ENCODE results near the gene SLC6A1. TPM values are rescaled to one million over a fixed set of nuclear protein-coding genes. Genes with fewer than 3 reads are reported as not detected.
A peak's percentile ranks its signal among the peaks of the same experiment; 100 is the strongest.
"Not testable (repeated sequence)": the region's sequence is repeated elsewhere in the genome, so short reads cannot be mapped to it uniquely, and the experiment has no call there.

SLC6A1 gene
- polyA plus RNA-seq, 1 donor = 1.3 TPM

- H3K9me3 ChIP-seq (ENCODE audit: control insufficient read depth, low read depth, low read length) = peaks cover 4% of the 10 kb centered on the region
- no peak overlapping the region for H3K4me3 ChIP-seq (ENCODE audit: low read length)
- H3K36me3 ChIP-seq (ENCODE audit: control insufficient read depth, insufficient read depth, low read length) = no peaks in the 10 kb centered on the region
- no peak overlapping the region for H3K27ac ChIP-seq (ENCODE audit: low read length)
- no peaks in the 10 kb centered on the region for H3K4me1 ChIP-seq (ENCODE audit: control insufficient read depth, insufficient read depth, low read length)
- peaks cover 13% of the 10 kb centered on the region for H3K27me3 ChIP-seq (ENCODE audit: control insufficient read depth, insufficient read depth, low read length)
- DNase-seq = no peak
Observed at GRCh38 chr3:11059799-11060115, 67.2 kb downstream of the SLC6A1 start.

DNA sequence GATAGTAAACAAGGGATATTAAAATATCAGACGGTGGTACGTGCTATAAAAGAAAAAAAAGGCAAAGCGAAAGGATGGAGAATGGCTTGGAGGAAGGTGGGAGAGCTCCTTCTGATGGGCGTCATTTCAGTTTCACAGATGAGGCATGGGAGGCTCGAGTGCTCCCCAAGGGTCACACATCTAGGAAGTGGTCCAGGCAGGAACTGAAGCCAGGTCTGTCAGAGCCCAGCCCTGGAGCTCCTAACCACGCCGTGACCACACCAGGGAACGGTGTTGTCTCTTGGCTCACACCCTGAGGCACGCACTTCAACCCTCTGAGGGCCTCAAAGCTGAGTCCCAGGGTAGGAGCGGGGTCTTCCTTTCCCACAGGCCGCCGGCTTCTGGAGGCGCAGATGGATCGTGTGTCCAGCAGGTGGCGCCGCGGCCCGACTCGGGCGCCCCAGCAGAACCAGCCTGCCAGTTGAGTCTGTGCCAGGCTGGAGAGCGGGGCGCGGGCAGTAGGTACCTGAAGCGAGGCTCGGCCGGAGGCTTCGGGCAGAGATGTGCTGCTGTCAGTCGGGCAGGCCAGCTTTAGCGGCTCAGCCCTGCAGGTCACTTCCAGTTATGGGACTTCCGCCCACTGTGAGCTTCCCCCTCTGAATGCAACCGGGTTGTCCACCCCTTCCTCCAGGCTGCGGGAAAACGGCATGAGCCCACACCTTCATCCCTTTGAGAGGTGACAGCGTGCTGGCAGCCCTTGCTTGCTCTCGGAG lies 68.1 kb downstream of the SLC6A1 start:
- H3K27ac ChIP-seq (ENCODE audit: low read length) = no peak overlapping the region
- H3K27me3 ChIP-seq (ENCODE audit: control insufficient read depth, insufficient read depth, low read length) = peaks cover 13% of the 10 kb centered on the region
- no peaks in the 10 kb centered on the region for H3K4me1 ChIP-seq (ENCODE audit: control insufficient read depth, insufficient read depth, low read length)
- H3K4me3 ChIP-seq (ENCODE audit: low read length) = no peak overlapping the region
- H3K36me3 ChIP-seq (ENCODE audit: control insufficient read depth, insufficient read depth, low read length) = no peaks in the 10 kb centered on the region
- 75% methylated on average over 3 of the region's 35 CpGs for WGBS (ENCODE audit: insufficient coverage, low lambda C conversion rate)
- peak; percentile 15 to 16 for DNase-seq
- H3K9me3 ChIP-seq (ENCODE audit: control insufficient read depth, low read depth, low read length) = peaks cover 4% of the 10 kb centered on the region

DNA sequence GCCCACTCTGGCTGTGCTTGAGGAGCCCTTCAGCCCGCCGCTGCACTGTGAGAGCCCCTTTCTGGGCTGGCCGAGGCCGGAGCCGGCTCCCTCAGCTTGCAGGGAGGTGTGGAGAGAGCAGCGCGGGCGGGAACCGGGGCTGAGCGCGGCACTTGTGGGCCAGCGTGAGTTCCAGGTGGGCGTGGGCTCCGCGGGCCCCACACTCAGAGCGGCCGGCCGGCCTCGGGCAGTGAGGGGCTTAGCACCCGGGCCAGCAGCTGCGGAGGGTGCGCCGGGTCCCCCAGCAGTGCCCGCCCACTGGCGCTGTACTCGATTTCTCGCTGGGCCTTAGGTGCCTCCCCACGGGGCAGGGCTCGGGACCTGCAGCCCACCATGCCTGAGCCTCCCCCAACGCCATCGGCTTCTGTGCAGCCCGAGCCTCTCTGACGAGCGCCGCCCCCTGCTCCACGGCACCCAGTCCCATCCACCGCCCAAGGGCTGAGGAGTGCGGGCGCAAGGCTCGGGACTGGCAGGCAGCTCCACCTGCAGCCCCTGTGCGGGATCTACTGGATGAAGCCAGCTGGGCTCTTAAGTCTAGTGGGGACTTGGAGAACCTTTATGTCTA lies 68.8 kb downstream of the SLC6A1 start:
- not testable (repeated sequence) for DNase-seq; H3K27ac ChIP-seq (ENCODE audit: low read length); H3K4me3 ChIP-seq (ENCODE audit: low read length); H3K36me3 ChIP-seq (ENCODE audit: control insufficient read depth, insufficient read depth, low read length); H3K9me3 ChIP-seq (ENCODE audit: control insufficient read depth, low read depth, low read length); H3K4me1 ChIP-seq (ENCODE audit: control insufficient read depth, insufficient read depth, low read length)
- H3K27me3 ChIP-seq (ENCODE audit: control insufficient read depth, insufficient read depth, low read length) = peaks cover 13% of the 10 kb centered on the region
- WGBS (ENCODE audit: insufficient coverage, low lambda C conversion rate) = no CpG with 5 or more reads among the region's 41 CpGs

DNA sequence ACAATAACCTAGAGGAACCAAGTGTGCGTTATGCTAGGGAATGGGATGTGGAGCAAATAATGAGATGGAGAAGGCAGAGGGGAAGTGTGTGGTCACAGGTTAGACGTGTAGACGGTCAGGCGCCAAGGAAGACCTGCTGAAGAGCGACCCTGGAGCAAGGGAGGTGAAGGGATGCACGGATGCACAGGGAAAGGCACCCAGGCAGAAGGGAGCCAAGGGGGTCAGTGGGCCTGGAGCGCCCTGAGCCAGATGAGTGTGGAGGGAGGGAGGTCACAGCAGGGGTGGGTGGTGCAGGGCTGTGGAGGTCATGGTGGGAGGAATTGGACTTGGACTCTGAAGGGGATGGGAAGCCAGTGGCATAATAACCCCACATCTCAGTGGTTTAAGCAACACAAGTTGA lies 70.2 kb downstream of the SLC6A1 start:
- 93% methylated on average over 3 of the region's 7 CpGs for WGBS (ENCODE audit: insufficient coverage, low lambda C conversion rate)
- Histone ChIP-seq H3K4me3 (ENCODE audit: low read length) (no peak overlapping the region), H3K4me1 (ENCODE audit: control insufficient read depth, insufficient read depth, low read length) (no peaks in the 10 kb centered on the region), H3K36me3 (ENCODE audit: control insufficient read depth, insufficient read depth, low read length) (no peaks in the 10 kb centered on the region), H3K27me3 (ENCODE audit: control insufficient read depth, insufficient read depth, low read length) (peaks cover 13% of the 10 kb centered on the region), H3K9me3 (ENCODE audit: control insufficient read depth, low read depth, low read length) (peaks cover 4% of the 10 kb centered on the region), H3K27ac (ENCODE audit: low read length) (no peak overlapping the region)
- DNase-seq = no peak

DNA sequence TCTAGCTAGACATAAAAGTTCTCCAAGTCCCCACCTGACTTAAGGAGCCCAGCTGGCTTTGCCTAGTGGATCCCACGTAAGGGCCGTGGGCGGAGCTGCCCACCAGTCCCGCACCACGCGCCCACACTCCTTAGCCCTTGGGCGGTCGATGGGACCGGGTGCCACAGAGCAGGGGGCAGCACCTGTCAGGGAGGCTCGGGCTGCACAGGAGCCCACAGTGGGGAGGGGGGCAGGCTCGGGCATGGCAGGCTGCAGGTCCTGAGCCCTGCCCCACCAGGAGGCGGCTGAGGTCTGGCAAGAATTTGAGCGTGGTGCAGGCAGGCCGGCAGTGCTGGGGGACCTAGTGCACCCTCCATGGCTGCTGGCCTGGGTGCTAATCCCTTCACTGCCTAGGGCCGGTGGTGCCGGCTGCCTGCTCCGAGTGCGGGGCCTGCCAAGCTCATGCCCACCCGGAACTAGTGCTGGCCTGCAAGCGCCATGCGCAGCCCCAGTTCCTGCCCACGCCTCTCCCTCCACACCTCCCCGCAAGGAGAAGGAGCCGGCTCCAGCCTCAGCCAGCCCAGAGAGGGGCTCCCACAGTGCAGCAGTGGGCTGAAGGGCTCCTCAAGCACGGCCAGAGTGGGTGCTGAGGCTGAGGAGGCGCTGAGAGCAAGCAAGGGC lies 78.7 kb downstream of the SLC6A1 start:
- Histone ChIP-seq H3K27ac (ENCODE audit: low read length) (no peak overlapping the region), H3K4me3 (ENCODE audit: low read length) (no peak overlapping the region), H3K36me3 (ENCODE audit: control insufficient read depth, insufficient read depth, low read length) (no peaks in the 10 kb centered on the region), H3K9me3 (ENCODE audit: control insufficient read depth, low read depth, low read length) (peaks cover 6% of the 10 kb centered on the region), H3K27me3 (ENCODE audit: control insufficient read depth, insufficient read depth, low read length) (no peaks in the 10 kb centered on the region), H3K4me1 (ENCODE audit: control insufficient read depth, insufficient read depth, low read length) (no peaks in the 10 kb centered on the region)
- no peak for DNase-seq
- no CpG with 5 or more reads among the region's 26 CpGs for WGBS (ENCODE audit: insufficient coverage, low lambda C conversion rate)

DNA sequence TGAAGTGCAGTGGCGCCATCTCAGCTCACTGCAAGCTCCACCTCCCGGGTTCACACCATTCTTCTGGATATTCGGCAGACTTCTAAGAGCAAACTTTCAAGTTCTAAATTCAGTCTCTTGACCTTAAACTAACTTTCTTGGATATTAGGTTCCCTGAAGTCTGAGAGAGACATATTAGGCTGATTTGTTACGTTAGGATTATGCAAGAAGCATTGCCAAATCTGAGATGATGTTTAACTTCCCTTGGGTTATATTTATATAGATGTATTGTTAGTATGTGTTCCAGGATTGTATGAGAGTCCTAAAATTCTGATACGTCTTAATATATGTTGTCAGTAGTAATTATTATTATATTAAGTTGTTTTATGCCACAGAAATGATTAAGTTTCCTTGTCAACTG lies 80.1 kb downstream of the SLC6A1 start:
- Histone ChIP-seq H3K4me1 (ENCODE audit: control insufficient read depth, insufficient read depth, low read length) (no peaks in the 10 kb centered on the region), H3K27me3 (ENCODE audit: control insufficient read depth, insufficient read depth, low read length) (no peaks in the 10 kb centered on the region), H3K27ac (ENCODE audit: low read length) (no peak overlapping the region), H3K9me3 (ENCODE audit: control insufficient read depth, low read depth, low read length) (peaks cover 6% of the 10 kb centered on the region), H3K36me3 (ENCODE audit: control insufficient read depth, insufficient read depth, low read length) (no peaks in the 10 kb centered on the region), H3K4me3 (ENCODE audit: low read length) (no peak overlapping the region)
- no peak for DNase-seq
- 85% methylated on average over 2 of the region's 5 CpGs for WGBS (ENCODE audit: insufficient coverage, low lambda C conversion rate)

DNA sequence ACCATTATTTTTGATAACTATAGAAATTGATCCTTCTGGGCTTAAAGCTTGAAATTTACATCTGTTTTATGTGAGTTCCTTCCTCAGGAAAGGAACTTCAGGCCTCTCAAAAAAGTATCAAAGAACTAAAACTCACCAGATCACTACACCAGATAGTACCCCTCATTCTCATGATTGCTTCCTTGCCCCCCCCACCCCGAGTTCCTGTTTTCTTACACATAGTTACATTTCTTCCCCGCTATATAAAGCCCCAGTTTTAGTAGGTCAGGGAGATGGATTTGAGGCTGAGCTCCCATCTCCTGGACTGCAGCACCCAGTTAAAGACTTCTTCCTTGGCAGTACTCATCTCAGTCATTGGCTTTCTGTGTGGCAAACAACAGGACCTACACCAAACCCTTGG lies 81.5 kb downstream of the SLC6A1 start:
- no peaks in the 10 kb centered on the region for H3K36me3 ChIP-seq (ENCODE audit: control insufficient read depth, insufficient read depth, low read length)
- no peaks in the 10 kb centered on the region for H3K4me1 ChIP-seq (ENCODE audit: control insufficient read depth, insufficient read depth, low read length)
- H3K27ac ChIP-seq (ENCODE audit: low read length) = no peak overlapping the region
- no peak overlapping the region for H3K4me3 ChIP-seq (ENCODE audit: low read length)
- H3K27me3 ChIP-seq (ENCODE audit: control insufficient read depth, insufficient read depth, low read length) = no peaks in the 10 kb centered on the region
- H3K9me3 ChIP-seq (ENCODE audit: control insufficient read depth, low read depth, low read length) = peaks cover 6% of the 10 kb centered on the region
- DNase-seq = no peak
- 33% methylated on average over 1 of the region's 2 CpGs for WGBS (ENCODE audit: insufficient coverage, low lambda C conversion rate)

DNA sequence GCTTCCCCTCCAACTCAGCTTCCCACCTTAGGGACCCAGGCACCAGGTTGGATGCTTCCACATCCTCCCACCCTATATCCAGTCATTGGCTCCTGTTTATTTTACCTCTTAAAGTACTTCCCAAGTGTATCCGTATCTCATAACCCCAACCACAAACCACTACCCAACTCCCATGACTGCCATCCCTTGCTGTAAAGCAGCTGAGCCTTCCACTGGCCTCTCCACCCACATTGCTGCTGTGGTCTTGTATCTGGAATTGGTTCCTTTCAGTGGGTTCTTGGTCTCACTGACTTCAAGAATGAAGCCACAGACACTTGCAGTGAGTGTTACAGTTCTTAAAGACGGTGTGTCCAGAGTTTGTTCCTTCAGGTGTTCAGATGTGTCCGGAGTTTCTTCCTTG lies 81.9 kb downstream of the SLC6A1 start:
- no CpG with 5 or more reads among the region's 3 CpGs for WGBS (ENCODE audit: insufficient coverage, low lambda C conversion rate)
- DNase-seq = no peak
- no peaks in the 10 kb centered on the region for H3K36me3 ChIP-seq (ENCODE audit: control insufficient read depth, insufficient read depth, low read length)
- H3K4me1 ChIP-seq (ENCODE audit: control insufficient read depth, insufficient read depth, low read length) = no peaks in the 10 kb centered on the region
- H3K27ac ChIP-seq (ENCODE audit: low read length) = no peak overlapping the region
- H3K9me3 ChIP-seq (ENCODE audit: control insufficient read depth, low read depth, low read length) = peaks cover 6% of the 10 kb centered on the region
- no peak overlapping the region for H3K4me3 ChIP-seq (ENCODE audit: low read length)
- H3K27me3 ChIP-seq (ENCODE audit: control insufficient read depth, insufficient read depth, low read length) = no peaks in the 10 kb centered on the region

GRCh38 chr3:11075122-11075521 lies 82.6 kb downstream of the SLC6A1 start:
- not testable (repeated sequence) for H3K27ac ChIP-seq (ENCODE audit: low read length); H3K36me3 ChIP-seq (ENCODE audit: control insufficient read depth, insufficient read depth, low read length); H3K4me1 ChIP-seq (ENCODE audit: control insufficient read depth, insufficient read depth, low read length); H3K4me3 ChIP-seq (ENCODE audit: low read length); H3K9me3 ChIP-seq (ENCODE audit: control insufficient read depth, low read depth, low read length); DNase-seq; H3K27me3 ChIP-seq (ENCODE audit: control insufficient read depth, insufficient read depth, low read length)
- WGBS (ENCODE audit: insufficient coverage, low lambda C conversion rate) = no CpG with 5 or more reads among the region's 2 CpGs

DNA sequence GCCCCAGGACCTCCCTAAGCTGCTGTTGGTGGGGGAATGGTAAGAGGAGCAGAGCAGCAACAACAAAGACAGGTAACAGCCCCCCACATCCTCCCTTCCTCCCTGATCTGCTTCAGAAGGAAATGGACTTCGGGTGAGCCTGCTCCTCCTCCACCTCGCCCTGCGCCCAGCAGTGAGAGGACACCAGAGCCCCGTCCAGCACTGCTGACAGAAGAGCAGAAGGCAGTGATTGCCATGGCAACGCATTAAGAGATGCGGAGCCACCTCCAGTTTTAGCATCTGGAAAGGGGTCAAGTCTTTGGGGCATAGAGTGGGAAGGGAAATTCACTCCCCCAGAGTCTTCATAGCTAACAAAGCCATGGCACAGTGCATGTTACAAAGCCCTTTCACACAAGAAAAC lies 84.2 kb downstream of the SLC6A1 start:
- H3K9me3 ChIP-seq (ENCODE audit: control insufficient read depth, low read depth, low read length) = no peaks in the 10 kb centered on the region
- peaks cover 3% of the 10 kb centered on the region for H3K27me3 ChIP-seq (ENCODE audit: control insufficient read depth, insufficient read depth, low read length)
- H3K4me3 ChIP-seq (ENCODE audit: low read length) = no peak overlapping the region
- no peak overlapping the region for H3K27ac ChIP-seq (ENCODE audit: low read length)
- H3K4me1 ChIP-seq (ENCODE audit: control insufficient read depth, insufficient read depth, low read length) = no peaks in the 10 kb centered on the region
- WGBS (ENCODE audit: insufficient coverage, low lambda C conversion rate) = no CpG with 5 or more reads among the region's 6 CpGs
- no peaks in the 10 kb centered on the region for H3K36me3 ChIP-seq (ENCODE audit: control insufficient read depth, insufficient read depth, low read length)
- no peak for DNase-seq

DNA sequence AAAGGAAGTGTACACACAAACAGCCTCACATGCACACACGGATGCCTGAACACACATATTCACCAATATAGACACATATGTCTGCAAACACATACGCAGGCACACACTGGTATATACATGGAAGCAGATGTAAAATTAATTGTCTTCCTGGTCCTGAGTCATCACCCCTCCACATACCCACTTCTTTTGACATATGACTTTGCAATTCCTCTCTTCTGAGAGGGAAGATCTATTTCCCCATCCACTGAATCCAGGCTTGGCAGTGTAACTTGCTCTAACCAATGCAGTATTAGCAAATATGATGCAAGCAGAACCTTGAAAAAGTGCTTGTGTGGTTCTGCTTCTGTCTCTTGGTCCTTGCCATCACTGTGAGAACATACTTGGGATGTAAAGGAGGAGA lies 84.9 kb downstream of the SLC6A1 start:
- H3K27me3 ChIP-seq (ENCODE audit: control insufficient read depth, insufficient read depth, low read length) = peaks cover 5% of the 10 kb centered on the region
- no peak overlapping the region for H3K27ac ChIP-seq (ENCODE audit: low read length)
- DNase-seq = no peak
- no peaks in the 10 kb centered on the region for H3K36me3 ChIP-seq (ENCODE audit: control insufficient read depth, insufficient read depth, low read length)
- no peak overlapping the region for H3K4me3 ChIP-seq (ENCODE audit: low read length)
- no CpG with 5 or more reads among the region's 2 CpGs for WGBS (ENCODE audit: insufficient coverage, low lambda C conversion rate)
- no peaks in the 10 kb centered on the region for H3K4me1 ChIP-seq (ENCODE audit: control insufficient read depth, insufficient read depth, low read length)
- no peaks in the 10 kb centered on the region for H3K9me3 ChIP-seq (ENCODE audit: control insufficient read depth, low read depth, low read length)
